Neutrophil (primary cell): Measurements from ENCODE around the gene GCK.

ENCODE experiments used
- H3K27ac ChIP-seq: fragments of 200-600 bp; sonication (generic); 2 replicates; pipeline ENCODE4 v1.5.1; 2016; ENCODE audit warnings: mild to moderate bottlenecking, moderate library complexity
- H3K27me3 ChIP-seq: fragments of 200-600 bp; sonication (generic); 2 replicates; pipeline ENCODE4 v1.6.0; 2016; ENCODE audit warnings: mild to moderate bottlenecking
- H3K36me3 ChIP-seq: fragments of 200-600 bp; sonication (generic); 2 replicates; pipeline ENCODE4 v1.5.1; 2017
- H3K4me1 ChIP-seq, 2 experiments: fragments of 200-600 bp in 1 of 2; sonication (generic) in 1 of 2; 1 replicate in 1 of 2; 2 replicates in 1 of 2; pipeline versions ENCODE4 v1.5.1 to v1.6.1; 2013 to 2016; ENCODE audit warnings: low read depth in 1 of 2, low read length in 1 of 2, mild to moderate bottlenecking in 1 of 2, moderate library complexity in 1 of 2; ENCODE audit not compliant: control insufficient read depth in 1 of 2, insufficient read depth in 1 of 2
- H3K4me3 ChIP-seq, 2 experiments: fragments of 200-600 bp in 1 of 2; sonication (generic) in 1 of 2; 1 replicate in 1 of 2; 2 replicates in 1 of 2; pipeline ENCODE4 v1.5.1; 2013 to 2016; ENCODE audit warnings: low read depth in 1 of 2, low read length in 1 of 2, mild to moderate bottlenecking in 1 of 2, moderate library complexity in 1 of 2
- H3K9me3 ChIP-seq: fragments of 200-600 bp; sonication (generic); 2 replicates; pipeline ENCODE4 v1.5.1; 2016
- CTCF ChIP-seq: fragments of 200-600 bp; sonication (generic); IDR thresholded peaks from 2 replicates; pipeline ENCODE4 v1.5.1; 2016; ENCODE audit warnings: antibody characterized with exemption

The GCK gene

GRCh38 chr7:44186736-44187135 is 2.5 kb downstream of the GCK start:
- H3K9me3 ChIP-seq = no peaks in the 10 kb centered on the region
- no peak overlapping the region for H3K27ac ChIP-seq
- no peak overlapping the region for H3K4me3 ChIP-seq
- peaks cover 19% of the 10 kb centered on the region for H3K27me3 ChIP-seq
- no peaks in the 10 kb centered on the region for H3K36me3 ChIP-seq
- H3K4me1 ChIP-seq = no peaks in the 10 kb centered on the region
- TF ChIP-seq CTCF = no peak

- no peaks in the 10 kb centered on the region for H3K4me1 ChIP-seq
- H3K4me3 ChIP-seq = no peak overlapping the region
- peaks cover 18% of the 10 kb centered on the region for H3K27me3 ChIP-seq
- H3K27ac ChIP-seq = no peak overlapping the region
- no peaks in the 10 kb centered on the region for H3K9me3 ChIP-seq
- H3K36me3 ChIP-seq = no peaks in the 10 kb centered on the region
- TF ChIP-seq CTCF = no peak
Measured at GRCh38 chr7:44185729-44186128, 3.5 kb downstream of the GCK start.

- no peaks in the 10 kb centered on the region for H3K36me3 ChIP-seq
- H3K9me3 ChIP-seq = no peaks in the 10 kb centered on the region
- H3K27ac ChIP-seq = no peak overlapping the region
- no peak for TF ChIP-seq CTCF
- no peaks in the 10 kb centered on the region for H3K4me1 ChIP-seq
- H3K4me3 ChIP-seq = no peak overlapping the region
- H3K27me3 ChIP-seq = peaks cover 11% of the 10 kb centered on the region
Measured at GRCh38 chr7:44184873-44185446, 4.3 kb downstream of the GCK start.

- TF ChIP-seq CTCF = no peak
Measured at GRCh38 chr7:44184206-44184872, 4.9 kb downstream of the GCK start.

GRCh38 chr7:44183386-44183785 is 5.9 kb downstream of the GCK start:
- no peaks in the 10 kb centered on the region for H3K4me1 ChIP-seq
- no peak overlapping the region for H3K4me3 ChIP-seq
- H3K9me3 ChIP-seq = no peaks in the 10 kb centered on the region
- TF ChIP-seq CTCF = no peak
- no peak overlapping the region for H3K27ac ChIP-seq
- H3K27me3 ChIP-seq = peaks cover 8% of the 10 kb centered on the region
- no peaks in the 10 kb centered on the region for H3K36me3 ChIP-seq

More at GRCh38 chr7:44184206-44184872, 4.9 kb downstream of the GCK start:
- Histone ChIP-seq H3K27ac (no peak overlapping the region), H3K27me3 (peaks cover 8% of the 10 kb centered on the region), H3K36me3 (no peaks in the 10 kb centered on the region), H3K9me3 (no peaks in the 10 kb centered on the region), H3K4me1 (no peaks in the 10 kb centered on the region), H3K4me3 (no peak overlapping the region)
